ENCODE measurements around the gene DLX4. TPM values are rescaled to one million over a fixed set of nuclear protein-coding genes. Genes with fewer than 3 reads are reported as not detected.

The DLX4 gene
- total RNA-seq, 2 donors from 2014 or later = 0.45 to 0.71 TPM

GRCh38 chr17:49935526-49936210 is 33.3 kb upstream of the DLX4 start:
- Mint-ChIP-seq H3K4me3 (no peak overlapping the region), H3K27me3 (peaks cover 16 to 24% of the 10 kb centered on the region in 2 donors), H3K4me1 (ENCODE audit: low read depth in 2 of 2) (no peaks in the 10 kb centered on the region), H3K9me3 (no peaks in the 10 kb centered on the region), H3K36me3 (no peaks in the 10 kb centered on the region), H3K27ac (no peak overlapping the region)
- DNase-seq (ENCODE audit: low spot score) = no peak
- ATAC-seq = peak in 1 of 2 donors; percentile 6

- no peak for ATAC-seq
- no peaks in the 10 kb centered on the region for H3K9me3 Mint-ChIP-seq
- H3K36me3 Mint-ChIP-seq = no peaks in the 10 kb centered on the region
- peaks cover 13 to 24% of the 10 kb centered on the region in 2 donors for H3K27me3 Mint-ChIP-seq
- no peak overlapping the region for H3K27ac Mint-ChIP-seq
- DNase-seq (ENCODE audit: low spot score) = no peak
- no peaks in the 10 kb centered on the region for H3K4me1 Mint-ChIP-seq (ENCODE audit: low read depth in 2 of 2)
- H3K4me3 Mint-ChIP-seq = no peak overlapping the region
Measured at GRCh38 chr17:49936386-49936785, 32.6 kb upstream of the DLX4 start.

GRCh38 chr17:49939318-49939717 is 29.7 kb upstream of the DLX4 start:
- Mint-ChIP-seq H3K9me3 (no peaks in the 10 kb centered on the region), H3K36me3 (no peaks in the 10 kb centered on the region), H3K4me1 (ENCODE audit: low read depth in 2 of 2) (no peaks in the 10 kb centered on the region), H3K27me3 (peaks cover 29% of the 10 kb centered on the region in 2 donors), H3K27ac (no peak overlapping the region), H3K4me3 (no peak overlapping the region)
- ATAC-seq = no peak
- no peak for DNase-seq (ENCODE audit: low spot score)

GRCh38 chr17:49941427-49941826 is 27.6 kb upstream of the DLX4 start:
- Mint-ChIP-seq H3K27me3 (peaks cover 29 to 30% of the 10 kb centered on the region in 2 donors), H3K4me3 (no peak overlapping the region), H3K9me3 (no peaks in the 10 kb centered on the region), H3K36me3 (no peaks in the 10 kb centered on the region), H3K4me1 (ENCODE audit: low read depth in 2 of 2) (no peaks in the 10 kb centered on the region), H3K27ac (no peak overlapping the region)
- no peak for DNase-seq (ENCODE audit: low spot score)
- ATAC-seq = peak; percentile 13 to 15

- Mint-ChIP-seq H3K4me3 (no peak overlapping the region), H3K4me1 (ENCODE audit: low read depth in 2 of 2) (no peaks in the 10 kb centered on the region), H3K9me3 (no peaks in the 10 kb centered on the region), H3K27ac (no peak overlapping the region), H3K36me3 (no peaks in the 10 kb centered on the region), H3K27me3 (peaks cover 29 to 30% of the 10 kb centered on the region in 2 donors)
- no peak for DNase-seq (ENCODE audit: low spot score)
- ATAC-seq = no peak
Measured at GRCh38 chr17:49942947-49943346, 26.0 kb upstream of the DLX4 start.

- no peaks in the 10 kb centered on the region for H3K4me1 Mint-ChIP-seq (ENCODE audit: low read depth in 2 of 2)
Measured at GRCh38 chr17:49944273-49944870, 24.6 kb upstream of the DLX4 start.

GRCh38 chr17:49946208-49946607 is 22.8 kb upstream of the DLX4 start:
- no peak overlapping the region for H3K4me3 Mint-ChIP-seq
- H3K36me3 Mint-ChIP-seq = no peaks in the 10 kb centered on the region
- DNase-seq (ENCODE audit: low spot score) (no peak), ATAC-seq (no peak)
- no peak overlapping the region for H3K27ac Mint-ChIP-seq
- H3K9me3 Mint-ChIP-seq = no peaks in the 10 kb centered on the region
- H3K27me3 Mint-ChIP-seq = peaks cover 35 to 42% of the 10 kb centered on the region in 2 donors
- no peaks in the 10 kb centered on the region for H3K4me1 Mint-ChIP-seq (ENCODE audit: low read depth in 2 of 2)

More at GRCh38 chr17:49944273-49944870, 24.6 kb upstream of the DLX4 start:
- H3K36me3 Mint-ChIP-seq = no peaks in the 10 kb centered on the region
- no peaks in the 10 kb centered on the region for H3K9me3 Mint-ChIP-seq
- H3K27me3 Mint-ChIP-seq = peaks cover 30 to 32% of the 10 kb centered on the region in 2 donors
- ATAC-seq = no peak
- no peak overlapping the region for H3K4me3 Mint-ChIP-seq
- DNase-seq (ENCODE audit: low spot score) = no peak
- no peak overlapping the region for H3K27ac Mint-ChIP-seq

GRCh38 chr17:49946964-49947584 is 21.9 kb upstream of the DLX4 start:
- Mint-ChIP-seq H3K4me1 (ENCODE audit: low read depth in 2 of 2) (no peaks in the 10 kb centered on the region), H3K4me3 (no peak overlapping the region), H3K27ac (no peak overlapping the region), H3K9me3 (no peaks in the 10 kb centered on the region), H3K36me3 (no peaks in the 10 kb centered on the region), H3K27me3 (peaks cover 34 to 41% of the 10 kb centered on the region in 2 donors)
- DNase-seq (ENCODE audit: low spot score) (no peak), ATAC-seq (no peak)

- Mint-ChIP-seq H3K27ac (no peak overlapping the region), H3K4me1 (ENCODE audit: low read depth in 2 of 2) (no peaks in the 10 kb centered on the region), H3K36me3 (no peaks in the 10 kb centered on the region), H3K9me3 (no peaks in the 10 kb centered on the region), H3K4me3 (no peak overlapping the region), H3K27me3 (peaks cover 38 to 47% of the 10 kb centered on the region in 2 donors)
- ATAC-seq (no peak), DNase-seq (ENCODE audit: low spot score) (no peak)
Measured at GRCh38 chr17:49949634-49950033, 19.4 kb upstream of the DLX4 start.

- Mint-ChIP-seq H3K9me3 (no peaks in the 10 kb centered on the region), H3K4me3 (no peak overlapping the region), H3K27me3 (peaks cover 32 to 47% of the 10 kb centered on the region in 2 donors), H3K36me3 (no peaks in the 10 kb centered on the region), H3K27ac (no peak overlapping the region), H3K4me1 (ENCODE audit: low read depth in 2 of 2) (no peaks in the 10 kb centered on the region)
- no peak for DNase-seq (ENCODE audit: low spot score)
- ATAC-seq = no peak
Measured at GRCh38 chr17:49951362-49952082, 17.5 kb upstream of the DLX4 start.

- H3K27me3 Mint-ChIP-seq = peaks cover 38 to 47% of the 10 kb centered on the region in 2 donors
- peak; percentile 66 to 82 for ATAC-seq
Measured at GRCh38 chr17:49952209-49952911, 16.6 kb upstream of the DLX4 start.

GRCh38 chr17:49952912-49953497 is 16.0 kb upstream of the DLX4 start:
- ATAC-seq = no peak
- H3K36me3 Mint-ChIP-seq = no peaks in the 10 kb centered on the region
- no peaks in the 10 kb centered on the region for H3K4me1 Mint-ChIP-seq (ENCODE audit: low read depth in 2 of 2)
- no peaks in the 10 kb centered on the region for H3K9me3 Mint-ChIP-seq
- H3K27me3 Mint-ChIP-seq = peaks cover 39 to 47% of the 10 kb centered on the region in 2 donors
- no peak overlapping the region for H3K4me3 Mint-ChIP-seq
- no peak for DNase-seq (ENCODE audit: low spot score)
- no peak overlapping the region for H3K27ac Mint-ChIP-seq

More at GRCh38 chr17:49952209-49952911, 16.6 kb upstream of the DLX4 start:
- Mint-ChIP-seq H3K36me3 (no peaks in the 10 kb centered on the region), H3K9me3 (no peaks in the 10 kb centered on the region), H3K4me1 (ENCODE audit: low read depth in 2 of 2) (no peaks in the 10 kb centered on the region), H3K27ac (no peak overlapping the region), H3K4me3 (no peak overlapping the region)
- peak; percentile 72 for DNase-seq (ENCODE audit: low spot score)

GRCh38 chr17:49955157-49955556 is 13.8 kb upstream of the DLX4 start:
- H3K36me3 Mint-ChIP-seq = no peaks in the 10 kb centered on the region
- no peak overlapping the region for H3K27ac Mint-ChIP-seq
- peaks cover 29 to 32% of the 10 kb centered on the region in 2 donors for H3K27me3 Mint-ChIP-seq
- no peak overlapping the region for H3K4me3 Mint-ChIP-seq
- no peak for ATAC-seq
- H3K9me3 Mint-ChIP-seq = no peaks in the 10 kb centered on the region
- H3K4me1 Mint-ChIP-seq (ENCODE audit: low read depth in 2 of 2) = no peaks in the 10 kb centered on the region
- no peak for DNase-seq (ENCODE audit: low spot score)

Measured in natural killer cell treated with Interleukin-12 subunit alpha and Interleukin-12 subunit beta and Interleukin-15 and Interleukin-18, amount 100 ng/mL, for 72 hours (primary cell).